ENCODE results near the gene CDX2.

Gene CDX2

DNA sequence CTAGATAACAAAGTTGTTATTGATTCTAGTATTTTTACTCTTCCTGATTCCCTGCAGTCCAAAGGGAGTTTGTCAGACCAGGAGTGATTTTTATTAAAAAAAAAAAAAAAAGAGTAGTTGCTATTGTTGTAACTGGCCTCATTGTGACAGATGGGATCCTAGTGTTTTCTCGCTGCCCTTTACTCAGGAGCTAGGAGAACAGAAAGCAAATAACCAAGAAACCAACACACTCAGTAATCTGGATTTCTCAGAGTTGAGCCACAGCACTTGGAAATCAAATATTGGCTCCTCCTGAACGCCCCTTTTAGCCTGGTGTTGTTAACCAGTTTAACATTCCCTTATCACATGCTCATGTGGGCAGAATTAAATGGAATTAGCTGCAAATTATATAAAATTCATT lies 57.6 kb downstream of the CDX2 start:
- Mint-ChIP-seq H3K27me3 (ENCODE audit: low read depth, poor library complexity) (peaks cover 76% of the 10 kb centered on the region), H3K27ac (no peak overlapping the region), H3K4me1 (no peaks in the 10 kb centered on the region), H3K36me3 (ENCODE audit: low read depth) (no peaks in the 10 kb centered on the region), H3K4me3 (no peak overlapping the region), H3K9me3 (peaks cover 4% of the 10 kb centered on the region)
- TF ChIP-seq, protein P1, sequence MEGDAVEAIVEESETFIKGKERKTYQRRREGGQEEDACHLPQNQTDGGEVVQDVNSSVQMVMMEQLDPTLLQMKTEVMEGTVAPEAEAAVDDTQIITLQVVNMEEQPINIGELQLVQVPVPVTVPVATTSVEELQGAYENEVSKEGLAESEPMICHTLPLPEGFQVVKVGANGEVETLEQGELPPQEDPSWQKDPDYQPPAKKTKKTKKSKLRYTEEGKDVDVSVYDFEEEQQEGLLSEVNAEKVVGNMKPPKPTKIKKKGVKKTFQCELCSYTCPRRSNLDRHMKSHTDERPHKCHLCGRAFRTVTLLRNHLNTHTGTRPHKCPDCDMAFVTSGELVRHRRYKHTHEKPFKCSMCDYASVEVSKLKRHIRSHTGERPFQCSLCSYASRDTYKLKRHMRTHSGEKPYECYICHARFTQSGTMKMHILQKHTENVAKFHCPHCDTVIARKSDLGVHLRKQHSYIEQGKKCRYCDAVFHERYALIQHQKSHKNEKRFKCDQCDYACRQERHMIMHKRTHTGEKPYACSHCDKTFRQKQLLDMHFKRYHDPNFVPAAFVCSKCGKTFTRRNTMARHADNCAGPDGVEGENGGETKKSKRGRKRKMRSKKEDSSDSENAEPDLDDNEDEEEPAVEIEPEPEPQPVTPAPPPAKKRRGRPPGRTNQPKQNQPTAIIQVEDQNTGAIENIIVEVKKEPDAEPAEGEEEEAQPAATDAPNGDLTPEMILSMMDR (IDR thresholded peaks at IDR 0.05) = no peak
- DNase-seq = no peak
